IMR-90 (cell line): ENCODE results near the gene PAQR7. TPM values are rescaled to one million over a fixed set of nuclear protein-coding genes. Genes with fewer than 3 reads are reported as not detected.

Source experiments
- ATAC-seq: fragments of 200-7000 bp; cut with Tn5 transposase; 2 replicates; pipeline ENCODE4 v1.9.1; 2020; ENCODE audit warnings: low read depth, mild to moderate bottlenecking, moderate library complexity
- BruUV-seq: library from RNA; stranded (reverse); fragments of 400-500 nt; replicated peaks from 2 replicates; lab custom pipeline; 2021; lab: Mats Ljungman, UMichigan
- CTCF ChIA-PET: fragments of 300-600 bp; formaldehyde crosslinking; extraction: SDS; loops from one replicate; lab custom pipeline; 2021; ENCODE audit warnings: antibody characterized with exemption; lab: Yijun Ruan, JAX
- POLR2A ChIA-PET: fragments of 300-600 bp; sonication (Branson Sonifier 250); formaldehyde crosslinking; loops from one replicate; lab custom pipeline; 2022; ENCODE audit warnings: antibody characterized with exemption; ENCODE audit not compliant: unreplicated experiment; lab: Charles Lee
- DNase-seq: peaks from one replicate; pipeline ENCODE4 v3.0.0; 2013
- H2AFZ ChIP-seq: replicated peaks from 2 replicates; pipeline ENCODE3; 2013; ENCODE audit warnings: low read length, mild to moderate bottlenecking; ENCODE audit not compliant: poor library complexity
- H2AK5ac ChIP-seq: 2 replicates; pipeline ENCODE4 v1.6.1; 2013; ENCODE audit warnings: low read depth, low read length, inconsistent platforms
- H2AK9ac ChIP-seq: replicated peaks from 2 replicates; pipeline ENCODE3; 2013; ENCODE audit warnings: mild to moderate bottlenecking, low read depth, low read length, moderate library complexity; ENCODE audit not compliant: poor library complexity
- H2BK120ac ChIP-seq: 2 replicates; pipeline ENCODE4 v1.6.1; 2013; ENCODE audit warnings: low read depth, low read length, inconsistent platforms
- H2BK15ac ChIP-seq: 3 replicates; pipeline ENCODE4 v1.6.1; 2013; ENCODE audit warnings: low read depth, low read length, inconsistent platforms
- H2BK20ac ChIP-seq: 2 replicates; pipeline ENCODE4 v1.6.1; 2013; ENCODE audit warnings: low read depth, mild to moderate bottlenecking, inconsistent platforms, low read length, moderate library complexity
- H2BK5ac ChIP-seq: 2 replicates; pipeline ENCODE4 v1.6.1; 2013; ENCODE audit warnings: mild to moderate bottlenecking, low read depth, low read length, inconsistent platforms; ENCODE audit not compliant: poor library complexity, severe bottlenecking
- H3K14ac ChIP-seq: replicated peaks from 2 replicates; pipeline ENCODE4 v1.6.1; 2013; ENCODE audit warnings: low read depth, low read length, inconsistent platforms
- H3K18ac ChIP-seq: 2 replicates; pipeline ENCODE4 v1.6.1; 2013; ENCODE audit warnings: low read depth, low read length, control low read depth
- H3K23ac ChIP-seq: 2 replicates; pipeline ENCODE4 v1.6.1; 2013; ENCODE audit warnings: low read depth, low read length, inconsistent platforms
- H3K27ac ChIP-seq: 2 replicates; pipeline ENCODE4 v1.5.1; 2013; ENCODE audit warnings: mild to moderate bottlenecking, control low read depth, low read length; ENCODE audit not compliant: insufficient read depth
- H3K27me3 ChIP-seq: 2 replicates; pipeline ENCODE4 v1.6.1; 2013; ENCODE audit warnings: low read length; ENCODE audit not compliant: control insufficient read depth, insufficient read depth
- H3K36me3 ChIP-seq: 2 replicates; pipeline ENCODE4 v1.6.1; 2013; ENCODE audit warnings: low read length, mixed read lengths; ENCODE audit not compliant: control insufficient read depth, insufficient read depth
- H3K4ac ChIP-seq: 2 replicates; pipeline ENCODE4 v1.6.1; 2013; ENCODE audit warnings: low read depth, low read length, inconsistent platforms
- H3K4me1 ChIP-seq: 2 replicates; pipeline ENCODE4 v1.6.1; 2013; ENCODE audit warnings: low read length, mixed read lengths; ENCODE audit not compliant: control insufficient read depth, insufficient read depth
- H3K4me2 ChIP-seq: 2 replicates; pipeline ENCODE4 v1.6.1; 2013; ENCODE audit warnings: low read depth, mild to moderate bottlenecking, control low read depth, low read length, moderate library complexity
- H3K4me3 ChIP-seq: 2 replicates; pipeline ENCODE4 v1.5.1; 2013; ENCODE audit warnings: low read depth, mild to moderate bottlenecking, control low read depth, low read length, moderate library complexity; ENCODE audit not compliant: insufficient read depth
- H3K56ac ChIP-seq: 2 replicates; pipeline ENCODE4 v1.6.1; 2013; ENCODE audit warnings: low read length, inconsistent platforms; ENCODE audit not compliant: insufficient read depth; ENCODE audit errors: extremely low read depth
- H3K79me1 ChIP-seq, 2 experiments: 2 replicates each; pipeline ENCODE4 v1.6.1; 2013; ENCODE audit warnings: low read length in 2 of 2, inconsistent platforms in 1 of 2, low read depth in 1 of 2
- H3K9ac ChIP-seq: 2 replicates; pipeline ENCODE4 v1.6.1; 2013; ENCODE audit warnings: low read depth, low read length, control low read depth
- H3K9me1 ChIP-seq: 2 replicates; pipeline ENCODE4 v1.6.1; 2013; ENCODE audit warnings: low read length, inconsistent platforms; ENCODE audit not compliant: insufficient read depth
- H3K9me3 ChIP-seq: 2 replicates; pipeline ENCODE4 v1.6.1; 2013; ENCODE audit warnings: low read length; ENCODE audit not compliant: control insufficient read depth, insufficient read depth
- H4K20me1 ChIP-seq: 2 replicates; pipeline ENCODE4 v1.6.1; 2013; ENCODE audit warnings: low read length, inconsistent platforms; ENCODE audit not compliant: insufficient read depth
- H4K5ac ChIP-seq: 2 replicates; pipeline ENCODE4 v1.6.1; 2013; ENCODE audit warnings: mild to moderate bottlenecking, low read depth, low read length, control low read depth
- H4K8ac ChIP-seq, 2 experiments: 2 replicates each; pipeline ENCODE4 v1.6.1; 2013; ENCODE audit warnings: low read depth in 2 of 2, low read length in 2 of 2, control low read depth in 1 of 2, inconsistent platforms in 1 of 2
- H4K91ac ChIP-seq: 2 replicates; pipeline ENCODE4 v1.6.1; 2013; ENCODE audit warnings: low read depth, low read length, inconsistent platforms; ENCODE audit not compliant: insufficient read depth
- BHLHE40 ChIP-seq: fragments of 150-350 bp; IDR thresholded peaks from 2 replicates; pipeline ENCODE4 v1.6.1; 2016; ENCODE audit warnings: mild to moderate bottlenecking, low read depth, low read length
- CEBPB ChIP-seq: IDR thresholded peaks from 2 replicates; pipeline ENCODE4 v1.6.1; 2012; ENCODE audit warnings: low read depth, low read length, improper control_type of control experiment
- CHD1 ChIP-seq: IDR thresholded peaks from 2 replicates; pipeline ENCODE4 v1.6.1; 2012; ENCODE audit warnings: low read depth, low read length, improper control_type of control experiment
- CTCF ChIP-seq: conservative IDR thresholded peaks from 2 replicates; pipeline ENCODE4 v1.5.1; 2012; ENCODE audit warnings: mild to moderate bottlenecking, low read depth, low read length, improper control_type of control experiment
- FOS ChIP-seq: fragments of 150-350 bp; IDR thresholded peaks from 2 replicates; pipeline ENCODE4 v1.6.1; 2016; ENCODE audit warnings: low read depth, low read length
- MAFK ChIP-seq: IDR thresholded peaks from 2 replicates; pipeline ENCODE4 v1.6.1; 2012; ENCODE audit warnings: low read depth, low read length, improper control_type of control experiment
- MAZ ChIP-seq: IDR thresholded peaks from 2 replicates; pipeline ENCODE4 v1.6.1; 2012; ENCODE audit warnings: low read depth, mild to moderate bottlenecking, low read length, improper control_type of control experiment, moderate library complexity, borderline replicate concordance
- MXI1 ChIP-seq: IDR thresholded peaks from 2 replicates; pipeline ENCODE4 v1.6.1; 2012; ENCODE audit warnings: low read depth, mild to moderate bottlenecking, low read length, moderate library complexity, borderline replicate concordance
- NFE2L2 ChIP-seq: fragments of 150-350 bp; IDR thresholded peaks from 2 replicates; pipeline ENCODE4 v1.6.1; 2016; ENCODE audit warnings: low read depth, mild to moderate bottlenecking, low read length
- POLR2A ChIP-seq: IDR thresholded peaks from 2 replicates; pipeline ENCODE4 v1.6.1; 2012; ENCODE audit warnings: mild to moderate bottlenecking, low read depth, low read length
- RCOR1 ChIP-seq: IDR thresholded peaks from 2 replicates; pipeline ENCODE4 v1.6.1; 2012; ENCODE audit warnings: mild to moderate bottlenecking, low read length, improper control_type of control experiment; ENCODE audit not compliant: insufficient replicate concordance
- RFX5 ChIP-seq: IDR thresholded peaks from 2 replicates; pipeline ENCODE4 v1.8.0; 2012; ENCODE audit warnings: low read depth, mild to moderate bottlenecking, low read length, moderate library complexity
- SMC3 ChIP-seq: fragments of 150-350 bp; IDR thresholded peaks from 2 replicates; pipeline ENCODE4 v1.6.1; 2016; ENCODE audit warnings: low read depth, mild to moderate bottlenecking, antibody characterized with exemption, low read length, moderate library complexity
- WGBS, 2 experiments: methylation state at CpG; one replicate each; pipeline versions ENCODE4 v1.1.5 to v1.1.7; 2013; ENCODE audit warnings: missing lambda C conversion rate in 2 of 2; ENCODE audit not compliant: insufficient read length in 1 of 2; ENCODE audit errors: extremely low coverage in 2 of 2; 5-methylcytosine and 5-hydroxymethylcytosine counted together
- dilution Hi-C: fragments of 300-500 bp; cut with HindIII; formaldehyde crosslinking; loops from one replicate; pipeline ENCODE4 v1.14.3; 2018; ENCODE audit warnings: low sequenced_read_pairs; ENCODE audit not compliant: unreplicated experiment
- in situ Hi-C: fragments of 300-500 bp; cut with MboI; formaldehyde crosslinking; loops from 3 replicates; pipeline ENCODE4 v1.14.3; 2019; ENCODE audit warnings: low sequenced_read_pairs, inconsistent platforms, mixed read lengths
- intact Hi-C: fragments of 100-400 bp; cut with micrococcal nuclease; formaldehyde crosslinking; loops from 2 replicates; pipeline ENCODE4 v1.10.0; 2022
- polyA plus RNA-seq, 3 experiments: library from polyadenylated mRNA; depleted of rRNA; stranded (reverse); fragments of >200 nt; gene quantifications; 2 replicates each; pipeline ENCODE4 v1.2.3, GENCODE V29; 2012; ENCODE audit warnings: low replicate concordance in 1 of 3
- total RNA-seq: library from RNA; depleted of rRNA; stranded (reverse); fragments of >200 nt; gene quantifications from 2 replicates; pipeline ENCODE4 v1.2.3, GENCODE V29; 2012
- TF ChIP-seq, protein P1 (sequence below): fragments of 150-350 bp; IDR thresholded peaks from 2 replicates; pipeline ENCODE4 v1.6.1; 2016; ENCODE audit warnings: low read depth, mild to moderate bottlenecking, low read length, moderate library complexity, borderline replicate concordance

Gene PAQR7
- total and polyA plus RNA-seq, 2 of the 4 experiments (the other 2 are of a cell fraction), result 9.0 to 12.9 TPM

DNA sequence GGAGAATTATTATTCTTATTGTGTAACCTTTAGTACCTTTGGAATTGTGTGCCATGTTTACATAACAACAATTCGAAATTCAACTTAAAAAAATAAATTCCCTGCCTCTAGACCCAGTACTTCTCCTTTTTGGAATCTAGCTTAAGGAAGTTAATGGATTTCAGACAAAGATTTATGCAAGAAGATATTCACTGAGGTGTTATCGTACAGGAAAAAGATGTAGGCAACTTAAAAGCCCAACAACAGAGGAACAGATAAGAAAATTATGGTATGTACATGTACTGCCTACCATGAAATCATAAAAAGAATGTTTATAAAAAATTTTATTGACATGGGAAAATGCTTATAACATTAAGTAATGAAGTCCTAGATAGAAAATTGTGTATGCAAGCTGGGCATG is 48.9 kb upstream of the PAQR7 start:
- DNase-seq (no peak), ATAC-seq (no peak)
- Histone ChIP-seq H3K18ac (no peak overlapping the region), H4K91ac (no peak overlapping the region), H2AFZ (no peak overlapping the region), H3K36me3 (no peaks in the 10 kb centered on the region), H2BK5ac (no peak overlapping the region), H3K14ac (no peak overlapping the region), H3K4me3 (no peak overlapping the region), H3K27ac (no peak overlapping the region), H4K20me1 (no peaks in the 10 kb centered on the region), H3K56ac (no peak overlapping the region), H3K79me1 (no peaks in the 10 kb centered on the region), H4K5ac (no peak overlapping the region), H2BK15ac (no peak overlapping the region), H2BK20ac (no peak overlapping the region), H2AK5ac (no peak overlapping the region), H3K4me2 (no peak overlapping the region), H2BK120ac (no peak overlapping the region), H2AK9ac (no peak overlapping the region), H3K9me3 (no peaks in the 10 kb centered on the region), H3K4ac (no peak overlapping the region), H3K23ac (no peak overlapping the region), H3K9ac (no peak overlapping the region), H3K27me3 (peaks cover 24% of the 10 kb centered on the region), H3K4me1 (peaks cover 7% of the 10 kb centered on the region; the same call in 1 of the 2 replicates), H3K9me1 (no peaks in the 10 kb centered on the region; the same call in 1 of the 2 replicates), H4K8ac (no peak overlapping the region)
- in situ Hi-C loops, result no loop called here
- no TSS peak for BruUV-seq
- TF ChIP-seq NFE2L2, result no peak
- no peak for TF ChIP-seq BHLHE40
- TF ChIP-seq, protein P1, sequence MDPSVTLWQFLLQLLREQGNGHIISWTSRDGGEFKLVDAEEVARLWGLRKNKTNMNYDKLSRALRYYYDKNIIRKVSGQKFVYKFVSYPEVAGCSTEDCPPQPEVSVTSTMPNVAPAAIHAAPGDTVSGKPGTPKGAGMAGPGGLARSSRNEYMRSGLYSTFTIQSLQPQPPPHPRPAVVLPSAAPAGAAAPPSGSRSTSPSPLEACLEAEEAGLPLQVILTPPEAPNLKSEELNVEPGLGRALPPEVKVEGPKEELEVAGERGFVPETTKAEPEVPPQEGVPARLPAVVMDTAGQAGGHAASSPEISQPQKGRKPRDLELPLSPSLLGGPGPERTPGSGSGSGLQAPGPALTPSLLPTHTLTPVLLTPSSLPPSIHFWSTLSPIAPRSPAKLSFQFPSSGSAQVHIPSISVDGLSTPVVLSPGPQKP, result no peak
- no peak for TF ChIP-seq CHD1
- no peak for TF ChIP-seq MAZ
- TF ChIP-seq RFX5, result no peak
- no peak for TF ChIP-seq MXI1
- TF ChIP-seq SMC3, result no peak
- TF ChIP-seq RCOR1, result no peak
- no peak for TF ChIP-seq CTCF
- TF ChIP-seq POLR2A, result no peak
- TF ChIP-seq CEBPB, result no peak
- no peak for TF ChIP-seq MAFK
- no peak for TF ChIP-seq FOS
- ChIA-PET POLR2A (no interaction called here), CTCF (interaction anchor here (0.8 to 1.6 kb wide), 2 partner anchors 9 to 29 kb away, joined by 3 to 7 read pairs; no protein-coding TSS in a partner anchor)
- dilution Hi-C loops, result no loop called here
- WGBS, 2 experiments, result no CpG with 5 or more reads among the region's 2 CpGs
- intact Hi-C loops, result no loop called here
